GM19239 (cell line): ENCODE measurements around the gene SEMA6B.
"Not testable (repeated sequence)": the region's sequence is repeated elsewhere in the genome, so short reads cannot be mapped to it uniquely, and the experiment has no call there.

Source experiments
- DNase-seq: peaks from one replicate; pipeline ENCODE4 v3.0.0; 2011; ENCODE audit warnings: low spot score; ENCODE audit not compliant: insufficient read length
- FAIRE-seq: peaks from 2 replicates; lab custom pipeline; 2011; peaks lifted over from hg19 to GRCh38; lab: Jason Lieb, UNC

Gene SEMA6B

DNA sequence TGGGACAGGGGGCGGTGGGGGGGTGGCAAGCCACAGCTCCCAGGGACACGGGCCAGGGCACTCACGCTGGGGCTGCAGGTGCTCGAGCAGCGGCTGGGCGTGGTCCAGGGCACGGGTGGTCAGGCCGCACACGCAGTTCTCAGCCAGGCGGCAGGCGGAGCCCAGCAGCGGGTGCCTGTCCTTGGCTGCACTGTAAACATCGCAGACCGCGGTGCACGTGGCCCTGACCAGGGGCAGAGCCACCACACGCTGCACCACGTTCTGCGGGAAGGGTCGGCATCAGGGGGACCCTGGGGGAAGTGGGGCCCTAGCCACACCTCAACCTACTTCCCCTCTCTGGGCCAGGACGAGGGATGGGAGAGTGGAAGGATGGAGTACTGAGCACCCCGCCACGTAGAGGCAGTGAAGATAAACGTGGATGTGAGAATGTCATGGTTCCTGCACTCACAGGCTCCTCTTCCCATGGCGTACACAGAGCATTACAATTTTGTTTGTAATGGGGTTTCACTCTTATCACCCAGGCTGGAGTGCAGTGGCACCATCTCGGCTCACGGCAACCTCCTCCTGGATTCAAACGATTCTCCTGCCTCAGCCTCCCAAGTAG, 27.8 kb downstream of the SEMA6B start:
- FAIRE-seq: no peak

DNA sequence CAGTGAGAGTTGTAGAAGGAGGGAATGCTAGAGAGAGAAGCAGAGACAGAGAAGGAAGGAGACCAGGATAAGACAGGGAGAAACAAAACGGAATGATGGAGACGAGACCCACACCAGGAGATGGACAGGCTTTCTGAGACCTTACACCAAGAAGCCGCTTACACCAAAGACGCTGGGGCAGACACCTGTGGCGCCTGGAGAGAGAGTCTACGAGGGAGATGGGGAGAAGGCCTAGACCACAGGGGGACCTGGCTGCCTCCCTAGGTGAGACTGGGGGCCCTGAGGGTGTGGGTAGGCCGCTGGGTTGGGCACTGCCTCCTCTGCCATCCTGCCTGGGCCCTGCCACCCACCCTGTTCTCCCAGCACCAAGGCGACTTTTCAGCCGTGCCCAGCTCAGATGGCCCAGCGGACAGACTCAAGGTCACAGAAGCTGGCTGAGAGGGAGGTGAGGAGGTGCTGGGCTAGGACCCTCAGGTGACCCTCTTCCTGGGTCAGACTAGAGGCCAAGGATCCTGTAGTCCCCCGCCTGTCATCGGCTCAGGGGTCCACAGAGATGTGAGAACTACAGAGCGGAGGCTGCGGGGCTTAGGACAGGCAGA, 29.5 kb downstream of the SEMA6B start:
- no peak for FAIRE-seq
- no peak for DNase-seq

More for the DNA sequence above, 27.8 kb downstream of the SEMA6B start:
- DNase-seq: no peak

DNA sequence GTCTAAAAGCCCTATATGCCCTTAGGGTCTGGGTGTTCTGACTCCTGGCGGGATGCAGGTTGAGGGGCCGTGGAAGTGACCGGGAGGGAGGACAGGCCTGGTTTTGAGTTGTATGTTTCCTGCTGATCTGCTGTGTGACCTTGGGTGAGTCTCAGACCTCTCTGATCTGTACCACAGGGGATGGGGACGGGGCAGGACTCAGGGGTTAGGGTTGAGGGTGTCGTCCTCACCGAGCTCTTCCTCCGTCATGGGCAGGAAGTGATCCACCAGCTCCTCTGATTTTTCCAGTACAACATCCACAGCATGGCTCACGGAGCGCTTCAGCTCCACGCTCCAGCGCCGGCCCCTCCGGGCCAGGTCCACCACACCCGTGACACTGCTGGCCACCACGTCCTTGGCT, 30.6 kb downstream of the SEMA6B start:
- FAIRE-seq (no peak), DNase-seq (no peak)

DNA sequence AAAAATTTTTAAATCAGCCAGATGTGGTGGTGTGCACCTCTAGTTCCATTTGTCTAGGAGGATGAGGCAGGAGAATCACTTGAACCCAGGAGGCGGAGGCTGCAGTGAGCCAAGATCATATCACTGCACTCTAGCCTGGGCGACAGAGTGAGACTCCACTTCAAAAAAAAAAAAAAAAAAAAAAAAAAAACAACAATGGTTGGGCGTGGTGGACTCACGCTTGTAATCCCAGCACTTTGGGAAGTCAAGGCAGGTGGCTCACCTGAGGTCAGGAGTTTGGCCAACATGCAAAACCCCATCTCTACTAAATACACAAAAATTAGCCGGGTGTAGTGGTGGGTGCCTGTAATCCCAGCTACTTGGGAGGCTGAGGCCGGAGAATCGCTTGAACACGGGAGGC, 32.1 kb downstream of the SEMA6B start:
- not testable (repeated sequence) for DNase-seq, FAIRE-seq

DNA sequence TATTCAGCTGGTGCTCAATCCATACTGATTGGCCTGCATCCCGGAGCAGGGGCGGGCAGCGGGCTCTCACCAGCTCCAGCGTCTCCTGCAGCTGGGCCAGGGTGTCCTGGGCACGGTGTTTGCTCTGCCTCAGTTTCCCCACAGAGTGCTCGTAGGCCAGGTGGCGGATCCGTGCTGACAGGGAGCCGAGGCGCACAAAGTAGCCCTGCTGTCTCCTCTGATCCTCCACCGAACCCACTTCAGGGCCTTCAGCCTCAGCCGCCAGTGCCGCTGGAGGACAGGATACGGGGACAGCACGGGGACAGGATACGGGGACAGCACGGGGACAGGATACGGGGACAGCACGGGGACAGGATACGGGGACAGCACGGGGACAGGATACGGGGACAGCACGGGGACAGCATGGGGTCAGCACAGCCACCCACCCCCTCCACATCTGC, 33.9 kb downstream of the SEMA6B start:
- no peak for DNase-seq

DNA sequence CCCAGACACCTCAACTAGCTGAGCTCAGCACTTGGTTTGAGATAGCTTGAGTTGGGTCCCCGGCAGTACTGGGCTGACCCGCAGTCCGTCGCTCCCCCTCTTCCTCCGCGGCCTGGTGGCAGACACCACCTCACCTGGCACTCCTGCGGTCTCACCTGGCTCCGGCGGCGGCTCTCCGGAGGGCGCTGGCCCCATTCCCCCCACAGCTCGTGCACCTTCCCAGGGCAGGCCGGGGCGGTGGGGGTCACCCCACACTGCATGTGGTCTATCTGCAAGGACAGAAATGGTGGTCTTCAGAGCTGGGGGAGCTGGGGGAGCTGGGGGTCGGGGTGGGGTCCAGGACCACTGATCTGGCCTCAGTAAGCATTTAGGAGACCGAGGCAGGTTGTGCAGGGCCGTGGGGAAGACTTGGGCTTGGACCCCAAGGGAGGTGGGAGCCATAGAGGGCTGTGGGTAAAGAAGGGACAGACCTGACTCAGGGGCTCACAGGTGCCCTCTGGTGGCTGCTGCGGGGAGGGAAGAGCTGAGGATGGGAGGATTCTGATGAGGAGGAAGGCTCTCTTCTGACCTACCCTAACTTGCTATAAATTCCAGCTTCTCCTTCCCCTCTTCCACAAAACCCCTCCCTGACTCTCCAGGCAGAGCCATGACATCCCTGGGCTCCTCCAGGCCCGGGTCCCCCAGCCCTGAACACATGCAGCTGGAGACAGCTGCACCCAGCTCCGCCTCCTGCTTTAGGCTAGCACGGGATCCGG, 34.5 kb downstream of the SEMA6B start:
- DNase-seq (peak; percentile 81), FAIRE-seq (peak; percentile 57)

More for the DNA sequence above, 33.9 kb downstream of the SEMA6B start:
- FAIRE-seq: no peak

DNA sequence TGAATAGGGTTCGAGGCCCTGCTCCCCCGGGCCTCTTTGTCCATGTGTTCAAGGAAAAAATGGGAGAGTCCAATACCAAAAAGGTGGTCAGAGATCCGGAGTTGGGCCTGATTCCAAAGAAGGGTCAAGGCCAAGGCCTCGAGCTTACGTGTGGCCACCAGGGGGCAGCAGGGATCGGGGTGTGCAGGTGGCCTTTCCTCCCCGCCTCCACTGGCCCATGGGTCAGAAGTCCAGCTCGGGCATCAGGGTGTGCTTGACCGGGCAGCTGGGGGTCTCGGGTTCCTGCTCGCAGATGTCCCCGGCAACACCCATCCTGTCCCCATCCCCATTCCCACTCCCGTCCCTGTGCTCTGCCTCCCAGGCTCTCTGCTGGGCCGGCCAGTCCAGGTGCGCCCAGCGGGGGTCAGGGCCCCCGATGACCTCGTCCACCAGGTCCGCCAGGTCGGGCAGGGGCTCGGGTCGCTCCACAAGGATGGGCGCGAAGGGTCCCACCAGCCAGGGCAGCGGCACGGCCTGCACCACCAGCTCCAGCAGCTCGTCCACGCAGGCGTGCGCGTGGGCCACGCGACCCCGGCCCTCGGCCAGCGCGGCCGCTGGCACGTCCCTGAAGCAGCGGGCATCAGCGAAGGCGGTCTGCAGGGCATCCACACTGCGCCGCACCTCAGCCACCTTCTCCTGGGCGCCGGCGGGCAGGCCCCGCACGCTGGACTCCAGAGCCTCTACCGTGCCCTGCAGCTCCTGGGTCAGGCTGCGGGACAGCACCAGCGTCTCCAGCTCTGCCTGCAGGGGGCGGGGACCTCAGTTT, 36.0 kb downstream of the SEMA6B start:
- DNase-seq: peak; percentile 71
- FAIRE-seq: no peak

DNA sequence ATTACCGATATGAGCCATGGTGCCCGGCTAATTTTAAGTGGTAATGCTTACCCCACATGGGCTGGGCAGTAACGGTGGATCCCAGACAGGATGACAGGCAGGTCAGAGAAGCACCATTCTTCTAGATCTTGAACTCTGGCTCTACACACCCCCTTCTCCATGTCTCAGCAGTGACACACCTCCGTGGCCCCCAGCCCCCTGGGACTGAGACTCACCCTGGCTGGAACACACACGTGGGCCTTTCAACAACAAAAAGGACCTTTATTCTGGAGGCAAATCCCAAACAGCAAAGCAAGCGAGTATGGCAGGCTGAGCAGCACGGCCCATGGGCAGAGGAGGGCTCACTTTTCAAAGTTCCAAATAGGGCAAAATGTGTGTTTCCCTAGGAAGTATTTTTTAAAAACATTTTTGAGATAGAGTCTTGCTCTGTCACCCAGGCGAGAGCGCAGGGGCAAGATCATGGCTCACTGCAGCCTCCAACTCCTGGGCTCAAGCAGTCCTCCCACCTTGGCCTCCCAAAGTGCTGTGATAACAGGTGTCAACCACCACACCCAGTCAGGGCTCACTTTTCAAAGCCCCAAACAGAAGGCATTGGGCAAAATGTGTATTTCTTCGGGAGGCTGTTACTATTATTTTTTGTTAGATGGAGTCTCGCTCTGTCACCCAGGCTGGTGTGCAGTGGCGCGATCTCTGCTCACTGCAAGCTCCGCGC, 37.0 kb downstream of the SEMA6B start:
- DNase-seq (no peak), FAIRE-seq (no peak)

DNA sequence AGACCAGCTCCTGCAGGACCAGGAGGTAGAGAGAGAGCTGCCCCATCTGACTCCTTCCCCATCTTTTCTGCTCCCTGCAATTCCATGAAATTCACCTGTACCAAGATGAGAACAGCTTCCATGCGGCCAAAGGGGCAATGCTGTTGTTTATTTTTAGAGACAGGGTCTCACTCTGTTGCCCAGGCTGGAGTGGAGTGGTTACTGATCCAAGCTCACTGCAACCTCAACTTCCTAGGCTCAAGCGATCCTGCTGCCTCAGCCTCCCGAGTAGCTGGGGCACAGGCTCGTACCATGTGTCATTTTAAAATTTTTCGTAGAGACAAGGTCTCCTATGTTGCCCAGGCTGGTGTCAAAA, 37.6 kb downstream of the SEMA6B start:
- FAIRE-seq (no peak), DNase-seq (no peak)

DNA sequence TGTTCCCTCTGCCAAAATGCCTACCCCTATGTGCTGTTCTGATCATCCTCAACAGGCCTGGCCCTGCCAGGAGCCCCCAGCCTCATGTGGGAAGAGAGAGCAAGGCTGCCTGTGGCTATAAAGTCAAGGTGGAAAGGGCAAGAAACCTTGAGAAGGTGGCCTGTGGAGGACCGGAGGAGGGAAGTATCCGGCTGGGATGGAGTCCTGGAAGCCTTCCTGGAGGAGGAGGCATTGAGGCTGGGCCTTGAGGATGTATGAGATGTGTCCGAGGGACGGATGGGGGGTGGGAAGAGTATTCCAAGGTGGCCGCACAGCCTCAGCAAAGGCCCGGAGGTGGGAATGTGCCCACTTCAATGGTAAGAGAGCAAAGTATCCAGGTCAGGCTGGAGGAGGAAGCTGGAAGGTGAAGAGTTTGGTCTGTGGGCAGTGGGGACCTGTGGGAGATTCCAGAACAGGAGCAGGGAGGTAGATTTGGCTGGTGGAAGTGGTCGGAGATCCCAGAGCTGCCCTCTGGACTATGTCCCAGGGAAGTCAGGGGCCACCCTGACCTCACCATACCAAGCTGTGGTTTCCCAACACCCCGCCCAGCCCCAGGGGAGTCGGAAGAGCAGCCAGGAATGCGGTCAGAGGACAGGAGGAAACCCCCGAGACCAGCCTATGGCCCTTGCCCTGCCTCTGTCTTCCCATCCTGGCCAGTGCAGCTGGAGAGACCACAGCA, 38.2 kb downstream of the SEMA6B start:
- FAIRE-seq (no peak), DNase-seq (no peak)

DNA sequence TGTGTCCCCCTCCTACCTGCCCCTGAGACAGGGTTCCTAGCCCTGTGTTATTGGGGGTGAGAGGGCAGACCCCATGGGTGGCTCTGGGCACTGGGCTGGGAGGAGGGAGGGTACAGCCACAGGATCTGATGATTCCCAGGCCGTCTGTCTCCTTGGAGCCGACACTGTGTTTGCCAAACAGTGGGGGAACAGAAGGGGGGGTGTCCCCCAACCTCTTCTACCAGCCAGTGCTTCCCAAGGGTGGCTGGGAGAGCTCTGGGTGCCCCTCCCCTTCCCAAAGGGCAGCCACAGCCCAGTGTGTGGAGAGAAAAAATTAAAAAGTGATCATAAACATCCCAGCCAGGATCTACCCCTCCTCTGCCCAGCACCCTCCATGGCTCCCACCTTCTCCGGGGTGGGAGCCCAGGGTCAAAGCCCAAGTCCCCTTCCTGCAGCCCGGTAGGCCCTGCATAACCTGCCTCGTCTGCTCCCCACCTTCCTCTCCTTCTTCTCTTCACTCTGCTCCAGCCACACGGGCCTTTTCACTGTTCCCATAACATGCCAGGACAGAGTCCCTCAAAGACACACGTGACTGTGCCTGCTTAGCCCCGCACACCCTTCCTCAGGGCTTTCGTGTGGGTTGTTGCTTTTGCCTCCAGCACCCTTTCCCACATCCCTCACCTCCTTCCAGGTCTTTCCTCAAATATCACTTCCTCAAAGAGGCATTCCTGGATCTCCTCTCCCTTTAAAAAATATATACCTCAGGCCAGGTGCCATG, 39.8 kb downstream of the SEMA6B start:
- DNase-seq: no peak
- FAIRE-seq: no peak

DNA sequence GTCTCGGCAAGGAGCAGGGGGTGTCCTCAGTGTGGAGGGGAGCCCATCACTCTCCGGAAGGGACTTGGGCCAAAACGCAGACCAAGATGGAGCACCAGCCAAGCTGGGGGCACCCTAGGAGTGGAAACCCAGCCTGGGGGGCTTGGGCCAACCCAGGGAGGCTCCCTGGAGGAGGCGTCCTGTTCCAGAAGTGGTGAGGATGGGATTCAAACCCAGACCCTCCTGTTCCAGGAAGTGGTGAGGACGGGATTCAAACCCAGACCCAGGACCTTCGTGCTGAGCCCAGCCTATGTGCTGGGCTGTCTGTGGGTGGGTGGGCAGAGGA, 40.4 kb downstream of the SEMA6B start:
- FAIRE-seq (no peak), DNase-seq (no peak)

DNA sequence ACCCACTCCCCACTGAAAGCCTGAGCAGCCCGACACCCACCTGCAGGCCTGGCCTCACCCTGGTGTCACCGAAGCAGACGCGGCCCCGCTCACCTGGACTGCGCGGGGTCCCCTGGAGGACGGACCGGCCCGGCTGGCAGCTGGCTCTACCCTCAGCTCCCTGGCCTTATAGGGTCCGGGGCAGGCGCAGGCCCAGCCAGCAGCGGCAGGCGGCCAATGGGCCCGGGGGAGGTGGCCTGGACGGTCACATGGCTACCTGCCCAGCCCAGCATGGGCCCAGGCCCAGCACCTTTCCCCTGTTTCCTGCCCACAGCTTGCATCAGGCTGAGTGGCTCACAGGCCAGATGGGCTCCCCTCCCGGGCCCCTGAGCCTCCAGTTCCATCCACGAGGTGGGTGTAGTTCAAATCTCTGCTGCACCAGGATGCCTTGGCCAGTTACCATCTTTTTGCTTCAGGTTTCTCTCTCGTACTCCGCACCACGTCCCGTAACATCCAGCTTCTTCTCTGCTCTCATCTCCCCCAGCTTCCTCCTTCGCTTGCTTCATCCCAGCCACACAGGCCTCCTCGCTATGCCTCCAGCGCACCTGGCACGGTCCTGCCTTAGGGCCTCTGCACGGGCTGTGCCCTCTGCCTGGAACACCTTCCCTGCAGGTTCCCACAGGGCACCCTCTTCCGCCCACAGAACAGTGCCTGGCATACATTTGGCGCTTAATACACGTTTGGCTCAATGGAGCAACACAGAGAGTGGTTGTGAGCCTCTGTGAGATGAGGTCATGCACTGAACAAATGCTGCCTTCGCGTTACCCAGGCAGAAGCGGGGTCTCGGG, 40.9 kb downstream of the SEMA6B start, which contains the start of gene PLIN4:
PLIN4 (minus strand) TSS at position 142 of the 827 bp plus-strand sequence. CDS start 214 bp downstream, outside the sequence.
- DNase-seq (no peak), FAIRE-seq (no peak)

DNA sequence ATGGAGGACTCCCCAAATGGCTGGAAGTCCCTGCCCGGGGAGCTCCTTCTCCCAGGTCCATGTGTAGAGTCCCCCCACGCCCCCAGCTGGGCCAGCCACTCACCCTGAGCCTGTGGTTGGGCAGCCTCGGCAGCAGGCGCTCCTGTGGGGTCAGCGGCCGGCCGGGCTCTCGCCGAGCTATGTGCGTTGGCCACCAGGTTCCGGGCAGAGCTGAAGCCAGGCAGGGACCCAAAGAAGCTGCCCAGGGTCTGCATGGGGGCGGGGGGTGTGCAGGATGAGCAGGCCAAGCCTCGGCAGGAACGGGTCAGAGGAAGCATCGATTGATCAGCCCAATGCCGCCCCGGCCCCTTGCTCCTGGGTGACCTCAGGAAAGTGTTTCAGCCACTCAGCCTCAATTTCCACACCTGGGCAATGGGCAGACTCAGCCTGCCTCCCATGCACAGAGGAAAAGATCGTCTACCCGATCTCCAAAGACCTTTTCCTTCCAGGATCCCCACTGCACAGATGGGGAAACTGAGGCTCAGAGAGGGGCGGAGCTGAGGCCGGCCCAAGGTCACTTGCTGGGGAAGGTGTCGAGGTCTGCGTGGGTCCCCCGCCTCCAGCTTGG, 41.9 kb downstream of the SEMA6B start:
- DNase-seq (no peak), FAIRE-seq (no peak)

DNA sequence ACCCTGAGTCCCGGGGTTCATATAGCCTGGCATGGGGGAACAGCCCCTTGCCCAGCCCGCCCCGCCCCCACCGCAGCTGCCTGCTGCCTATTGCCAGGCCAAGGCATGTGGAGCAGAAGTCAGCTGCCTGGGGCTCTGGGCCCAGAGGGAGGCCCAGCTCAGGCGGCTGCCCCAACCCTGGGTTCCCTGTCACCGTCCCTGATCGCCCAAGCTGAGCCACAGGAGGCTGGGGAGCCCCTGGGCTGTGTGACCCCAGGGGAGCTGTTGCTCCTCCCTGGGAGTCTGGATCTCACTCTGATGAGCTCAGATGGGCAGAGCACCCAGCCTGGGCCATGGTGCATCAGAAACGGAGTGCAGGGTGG, 42.6 kb downstream of the SEMA6B start:
- FAIRE-seq: no peak
- no peak for DNase-seq

DNA sequence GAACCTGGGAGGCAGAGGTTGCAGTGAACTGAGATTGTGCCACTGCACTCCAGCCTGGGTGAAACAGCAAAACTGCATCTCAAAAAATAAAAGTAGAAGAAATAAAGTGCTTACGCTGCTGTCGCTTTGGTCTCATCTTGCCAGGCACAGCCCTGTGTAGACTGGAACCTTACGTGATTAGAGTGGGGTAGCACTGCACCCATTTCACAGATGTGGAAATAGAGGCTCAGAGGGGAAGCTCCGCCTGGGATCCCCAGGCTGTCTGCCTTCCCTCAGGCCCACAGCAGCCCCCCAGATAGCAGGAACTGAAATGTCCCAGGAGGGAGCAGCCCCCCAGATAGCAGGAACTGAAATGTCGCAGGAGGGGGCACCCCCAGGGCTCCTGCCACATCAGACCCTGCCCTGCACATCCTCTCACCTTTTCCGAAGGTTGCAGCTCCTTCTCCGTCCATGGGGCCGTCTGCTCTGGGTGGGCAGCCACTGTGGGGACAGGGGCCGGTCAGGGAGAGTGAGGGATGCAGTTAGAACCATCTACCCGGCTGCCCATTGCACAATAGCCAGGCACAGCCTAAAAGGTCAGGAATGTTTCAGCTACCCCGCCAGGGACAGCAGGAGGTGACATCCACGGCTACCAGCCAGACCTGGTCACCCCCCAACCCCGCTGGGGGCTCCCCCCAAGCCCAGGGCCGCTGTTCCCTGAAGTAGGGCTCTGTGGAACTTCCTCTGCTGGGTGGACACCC, 43.1 kb downstream of the SEMA6B start:
- no peak for FAIRE-seq
- DNase-seq: no peak

DNA sequence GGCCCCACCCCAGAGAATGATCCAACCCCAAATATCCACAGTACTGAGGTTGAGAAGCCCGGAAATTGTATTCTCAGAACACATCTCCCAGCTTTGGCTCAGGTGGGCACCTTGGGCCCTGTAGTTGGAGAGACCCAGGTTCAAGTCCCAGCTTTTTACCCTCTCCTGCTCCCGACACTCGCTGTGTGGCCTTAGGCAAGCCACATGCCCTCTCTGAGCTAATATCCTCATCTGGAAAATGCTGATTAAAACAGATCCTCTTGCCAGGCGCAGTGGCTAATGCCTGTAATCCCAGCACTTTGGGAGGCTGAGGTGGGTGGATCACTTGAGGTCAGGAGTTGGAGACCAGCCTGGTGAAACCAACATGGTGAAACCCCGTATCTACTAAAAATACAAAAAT, 43.8 kb downstream of the SEMA6B start:
- DNase-seq (no peak), FAIRE-seq (no peak)
